K562 (cell line): ENCODE results near the gene NAB1. TPM values are rescaled to one million over a fixed set of nuclear protein-coding genes. Genes with fewer than 3 reads are reported as not detected.

Experiments used
- ATAC-seq: fragments of 200-7000 bp; cut with Tn5 transposase; 3 replicates; pipeline ENCODE4 v1.9.1; 2020; ENCODE audit warnings: moderate library complexity
- BruUV-seq: library from RNA; stranded (reverse); fragments of 400-500 nt; replicated peaks from 2 replicates; lab custom pipeline; 2021; lab: Mats Ljungman, UMichigan
- CTCF ChIA-PET: fragments of 300-600 bp; formaldehyde crosslinking; extraction: SDS; loops from one replicate; lab custom pipeline; 2021; ENCODE audit warnings: low intra/inter-chr PET ratio; lab: Yijun Ruan, JAX
- POLR2A ChIA-PET: fragments of 300-600, 350-650 bp; sonication (Branson Sonifier 250); formaldehyde crosslinking; extraction: SDS; loops from one replicate; lab custom pipeline; 2021; ENCODE audit warnings: antibody characterized with exemption, inconsistent platforms; lab: Yijun Ruan, JAX
- DNase-seq, 4 experiments: peaks; one replicate each; pipeline versions ENCODE4 v3.0.0 to v3.0.0-alpha.2; 2011 to 2018; ENCODE audit warnings: low spot score in 3 of 4, mixed read lengths in 3 of 4; ENCODE audit errors: extremely low read depth in 1 of 4
- FAIRE-seq: peaks from 2 replicates; lab custom pipeline; 2011; peaks lifted over from hg19 to GRCh38; lab: Jason Lieb, UNC
- H2AFZ ChIP-seq: 2 replicates; pipeline ENCODE4 v1.6.0; 2011; ENCODE audit warnings: low read depth, low read length, control low read depth, inconsistent platforms
- H3K27ac ChIP-seq: fragments of 200-600 bp; 3 replicates; pipeline ENCODE4 v1.8.0; 2011; ENCODE audit warnings: low read depth, mild to moderate bottlenecking, control low read depth, inconsistent platforms, low read length, moderate library complexity, mixed read lengths; ENCODE audit errors: extremely low read depth
- H3K27me3 ChIP-seq, 2 experiments: fragments of 300-600 bp in 1 of 2; 2 replicates in 1 of 2; 3 replicates in 1 of 2; pipeline versions ENCODE4 v1.6.0 to v1.8.0; 2011; ENCODE audit warnings: inconsistent platforms in 2 of 2, low read length in 2 of 2, mild to moderate bottlenecking in 1 of 2, mixed read lengths in 1 of 2, moderate library complexity in 1 of 2; ENCODE audit not compliant: control insufficient read depth in 2 of 2, insufficient read depth in 2 of 2
- H3K36me3 ChIP-seq: fragments of 300-600 bp; 3 replicates; pipeline ENCODE4 v1.8.0; 2011; ENCODE audit warnings: mild to moderate bottlenecking, low read length, inconsistent platforms; ENCODE audit not compliant: control insufficient read depth, insufficient read depth
- H3K4me1 ChIP-seq, 2 experiments: fragments of 200-600 bp in 1 of 2; replicated peaks in 1 of 2; 2 replicates in 1 of 2; 3 replicates in 1 of 2; pipeline versions ENCODE4 v1.5.1 to v1.8.0; 2011; ENCODE audit warnings: inconsistent platforms in 2 of 2, low read length in 2 of 2, mild to moderate bottlenecking in 1 of 2, mixed read lengths in 1 of 2, moderate library complexity in 1 of 2; ENCODE audit not compliant: control insufficient read depth in 2 of 2, insufficient read depth in 2 of 2
- H3K4me2 ChIP-seq: 2 replicates; pipeline ENCODE4 v1.6.1; 2011; ENCODE audit warnings: low read length, control low read depth, inconsistent platforms, mixed read lengths; ENCODE audit not compliant: insufficient read depth
- H3K4me3 ChIP-seq: fragments of 200-600 bp; sonication (generic), shearing (Covaris generic); 2 replicates; pipeline ENCODE4 v1.5.1; 2016; ENCODE audit warnings: control low read depth, inconsistent platforms
- H3K79me2 ChIP-seq: fragments of 200-600 bp; 3 replicates; pipeline ENCODE4 v1.8.0; 2011; ENCODE audit warnings: low read length, inconsistent platforms; ENCODE audit not compliant: control insufficient read depth, insufficient read depth
- H3K9ac ChIP-seq, 2 experiments: 2 replicates each; pipeline versions ENCODE4 v1.6.0 to v1.6.1; 2011; ENCODE audit warnings: low read depth in 2 of 2, low read length in 2 of 2, control low read depth in 1 of 2, inconsistent platforms in 1 of 2, mild to moderate bottlenecking in 1 of 2, mixed read lengths in 1 of 2; ENCODE audit not compliant: insufficient read depth in 1 of 2
- H3K9me1 ChIP-seq: one replicate; pipeline ENCODE4 v1.6.0; 2011; ENCODE audit warnings: inconsistent platforms, mild to moderate bottlenecking, low read length, moderate library complexity; ENCODE audit not compliant: control insufficient read depth, insufficient read depth
- H3K9me3 ChIP-seq: replicated peaks from 2 replicates; pipeline ENCODE4 v1.5.1; 2011; ENCODE audit warnings: low read depth, low read length, inconsistent platforms; ENCODE audit not compliant: control insufficient read depth, insufficient read depth
- H4K20me1 ChIP-seq: replicated peaks from 2 replicates; pipeline ENCODE4 v1.6.1; 2011; ENCODE audit warnings: low read length, inconsistent platforms, mixed read lengths; ENCODE audit not compliant: control insufficient read depth, insufficient read depth
- ASH1L ChIP-seq: fragments of 450-650 bp; IDR thresholded peaks from 2 replicates; pipeline ENCODE4 v1.6.1; 2018; ENCODE audit warnings: borderline replicate concordance, mild to moderate bottlenecking, low read depth; ENCODE audit not compliant: partially characterized antibody
- CC2D1A ChIP-seq: fragments of 450-650 bp; IDR thresholded peaks from 2 replicates; pipeline ENCODE4 v1.6.1; 2017; ENCODE audit warnings: mild to moderate bottlenecking
- DACH1 ChIP-seq: fragments of 450-650 bp; IDR thresholded peaks from 2 replicates; pipeline ENCODE4 v1.6.1; 2018; ENCODE audit not compliant: partially characterized antibody
- EZH2 ChIP-seq: IDR thresholded peaks from 2 replicates; pipeline ENCODE4 v1.6.1; 2012; ENCODE audit warnings: low read depth, mild to moderate bottlenecking, inconsistent platforms, low read length, borderline replicate concordance
- MAFK ChIP-seq: IDR thresholded peaks from 2 replicates; pipeline ENCODE4 v1.6.1; 2011; ENCODE audit warnings: low read length, improper control_type of control experiment
- SAFB2 ChIP-seq: fragments of 200-400 bp; formaldehyde crosslinking; IDR thresholded peaks from 2 replicates; pipeline ENCODE4 v1.6.1; 2018; ENCODE audit warnings: borderline replicate concordance, low read length, low read depth, moderate library complexity; ENCODE audit not compliant: severe bottlenecking
- SIN3B ChIP-seq: fragments of 450-650 bp; IDR thresholded peaks from 2 replicates; pipeline ENCODE4 v1.6.1; 2017; ENCODE audit warnings: low read depth, mild to moderate bottlenecking, moderate library complexity
- SMAD4 ChIP-seq: fragments of 250-450 bp; sonication (Bioruptor Pico); conservative IDR thresholded peaks from 2 replicates; pipeline ENCODE4 v1.8.0; 2021; ENCODE audit warnings: inconsistent platforms, mild to moderate bottlenecking, moderate library complexity
- SPI1 ChIP-seq: IDR thresholded peaks from 2 replicates; pipeline ENCODE4 v1.6.1; 2011; ENCODE audit warnings: low read depth, low read length, control low read depth, borderline replicate concordance
- ZBTB7A ChIP-seq: IDR thresholded peaks from 2 replicates; pipeline ENCODE4 v1.6.1; 2011; ENCODE audit warnings: low read depth, mild to moderate bottlenecking, low read length, moderate library complexity, borderline replicate concordance; ENCODE audit not compliant: control insufficient read depth
- ZEB2 ChIP-seq: fragments of 450-650 bp; IDR thresholded peaks from 2 replicates; pipeline ENCODE4 v1.6.1; 2016
- WGBS: fragments of 100-300 bp; shearing (Covaris generic); methylation state at CpG from one replicate; pipeline ENCODE4 v1.1.6; 2016; ENCODE audit warnings: low coverage, mixed read lengths; ENCODE audit not compliant: insufficient coverage; ENCODE audit errors: missing lambda C conversion rate; 5-methylcytosine and 5-hydroxymethylcytosine counted together
- in situ Hi-C: fragments of 300-500 bp; cut with MboI; formaldehyde crosslinking; loops from 4 replicates; pipeline ENCODE4 v1.15.0; 2018; ENCODE audit warnings: inconsistent platforms, mixed read lengths
- intact Hi-C: fragments of 100-400 bp; cut with micrococcal nuclease; formaldehyde crosslinking; loops from 2 replicates; pipeline ENCODE4 v1.14.2; 2022
- polyA plus RNA-seq, 8 experiments: library from polyadenylated mRNA; depleted of rRNA in 4 of 8; stranded (reverse) in 5 of 8; unstranded in 3 of 8; fragments of >200 nt; fragmentation: Nextera tagmentation in 2 of 8; fragmentation: Illumina TruSeq in 1 of 8; extraction: Ambion mirVana in 2 of 8; extraction: Trizol in 1 of 8; gene quantifications; 2 replicates each; pipeline versions ENCODE4 v1.2.1 to v1.2.3, GENCODE V29; 2011 to 2014; ENCODE audit warnings: inconsistent platforms in 1 of 8, missing spikeins in 1 of 8
- total RNA-seq, 7 experiments: library from RNA; depleted of rRNA in 6 of 7; stranded (reverse); fragments of >200 nt in 6 of 7; fragmentation: Illumina TruSeq in 2 of 7; extraction: Trizol in 2 of 7; gene quantifications; 2 replicates each; pipeline versions ENCODE4 v1.2.1 to v1.2.3, GENCODE V29; 2011 to 2021; ENCODE audit warnings: low replicate concordance in 1 of 7
- TF ChIP-seq, protein P1 (sequence below), 2 experiments: IDR thresholded peaks; 2 replicates each; pipeline ENCODE4 v1.6.1; 2011; ENCODE audit warnings: borderline replicate concordance in 1 of 2, control low read depth in 1 of 2, low read depth in 1 of 2, low read length in 1 of 2, mild to moderate bottlenecking in 1 of 2, mixed read lengths in 1 of 2, moderate library complexity in 1 of 2; ENCODE audit not compliant: insufficient read depth in 1 of 2, insufficient read length in 1 of 2, poor library complexity in 1 of 2, severe bottlenecking in 1 of 2; ENCODE audit errors: extremely low read depth in 1 of 2

NAB1 gene
- total and polyA plus RNA-seq, 9 of the 15 experiments (the other 6 are each of a cell fraction or from before 2014, with no cell fraction given) = 3.1 to 23.0 (median 16.3) TPM

DNA sequence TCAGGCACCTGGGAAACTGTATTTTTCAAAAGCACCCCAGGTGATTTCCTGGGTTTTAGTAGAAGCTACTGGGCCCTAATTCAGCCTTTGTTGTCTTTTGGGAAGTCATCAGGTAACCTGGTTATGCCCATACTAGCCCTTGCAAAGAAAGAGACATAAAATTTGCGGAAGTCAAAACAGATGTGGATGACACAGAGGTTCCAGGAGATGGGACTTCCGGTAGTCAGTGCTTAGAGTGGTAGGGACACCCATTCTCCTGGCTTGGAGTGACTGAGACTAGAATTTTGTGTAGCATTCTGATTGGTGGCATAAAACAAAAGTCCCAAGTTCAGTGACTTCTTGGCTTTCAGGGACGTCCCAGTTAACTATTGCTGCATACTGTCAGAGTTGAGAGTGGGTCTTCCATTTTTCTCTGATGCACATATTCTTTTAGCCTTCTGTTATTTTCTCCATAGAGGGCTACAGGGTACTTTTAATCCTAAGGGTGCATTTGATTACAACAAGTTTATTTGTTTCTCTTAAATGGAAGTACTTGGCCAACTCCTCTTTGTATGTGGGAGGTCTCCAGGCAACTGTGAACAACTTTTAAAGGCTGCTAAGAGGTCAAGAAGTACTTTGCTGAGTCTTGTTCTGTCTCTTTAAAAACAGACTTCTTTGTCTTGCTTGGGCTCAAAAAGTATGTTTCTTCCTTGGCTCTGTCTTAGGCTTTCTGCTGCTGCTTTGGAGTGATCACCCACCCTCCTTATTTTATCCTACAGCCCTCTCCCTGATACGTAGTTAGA, 8.8 kb downstream of the NAB1 start:
- Histone ChIP-seq H3K9ac (no peak overlapping the region), H3K27ac (no peak overlapping the region), H3K4me2 (no peak overlapping the region), H3K9me1 (peaks cover 4% of the 10 kb centered on the region), H4K20me1 (0 out of 2 replicates have a peak, but pooled peaks cover 3% of the 10 kb centered on the region), H3K4me1 (peaks cover 7 to 37% of the 10 kb centered on the region in 2 experiments; a peak in 4 of 5 replicates), H2AFZ (no peak overlapping the region), H3K4me3 (no peak overlapping the region), H3K36me3 (peaks cover 20% of the 10 kb centered on the region), H3K79me2 (peaks cover 98% of the 10 kb centered on the region), H3K27me3 (no peaks in the 10 kb centered on the region), H3K9me3 (no peaks in the 10 kb centered on the region)
- no TSS peak for BruUV-seq
- 72% methylated on average over 4 of the region's 4 CpGs for WGBS
- in situ Hi-C loops = no loop called here
- intact Hi-C loops = no loop called here
- DNase-seq = no peak
- POLR2A ChIA-PET = interaction anchor here (1.0 to 1.9 kb wide), 2 partner anchors 9 to 28 kb away, joined by 3 to 6 read pairs; no protein-coding TSS in a partner anchor
- CTCF ChIA-PET = no interaction called here
- TF ChIP-seq SPI1 (peak; percentile 33; the same call in 1 of the 2 replicates), SMAD4 (CRISPR knock-in tag) (no peak)
- ATAC-seq = no peak; the same call in 2 of the 3 replicates
- FAIRE-seq = no peak

DNA sequence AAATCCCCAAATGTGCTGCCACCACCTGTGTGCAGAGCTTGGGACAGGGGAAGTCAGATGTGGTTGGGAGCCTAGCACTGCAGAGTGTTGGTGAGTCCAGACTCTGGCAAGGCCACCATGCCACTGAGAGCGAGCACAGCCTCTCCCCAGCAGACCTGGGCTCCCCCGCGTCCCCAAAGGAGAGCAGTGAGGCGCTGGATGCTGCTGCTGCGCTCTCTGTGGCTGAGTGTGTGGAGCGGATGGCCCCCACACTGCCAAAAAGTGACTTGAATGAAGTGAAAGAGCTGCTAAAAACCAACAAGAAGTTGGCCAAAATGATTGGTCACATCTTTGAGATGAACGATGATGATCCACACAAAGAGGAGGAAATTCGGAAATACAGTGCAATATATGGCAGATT, 10.7 kb downstream of the NAB1 start:
- H3K9me3 ChIP-seq = no peaks in the 10 kb centered on the region
- no TSS peak for BruUV-seq
- intact Hi-C loops = no loop called here
- no peaks in the 10 kb centered on the region for H3K27me3 ChIP-seq
- no peak overlapping the region for H3K4me3 ChIP-seq
- ChIA-PET CTCF (no interaction called here), POLR2A (no interaction called here)
- peak; percentile 33 for ATAC-seq
- H3K9ac ChIP-seq = peak overlapping the region in 1 of 2 experiments; percentile 39; a peak in 1 of 4 replicates
- no peaks in the 10 kb centered on the region for H4K20me1 ChIP-seq
- WGBS = 88% methylated on average over 8 of the region's 8 CpGs
- H2AFZ ChIP-seq = no peak overlapping the region
- DNase-seq = no peak
- no peak overlapping the region for H3K27ac ChIP-seq
- H3K4me2 ChIP-seq = no peak overlapping the region
- peaks cover 94% of the 10 kb centered on the region for H3K79me2 ChIP-seq
- no peak for FAIRE-seq
- peaks cover 7 to 26% of the 10 kb centered on the region in 2 experiments; a peak in 4 of 5 replicates for H3K4me1 ChIP-seq
- in situ Hi-C loops = no loop called here
- H3K9me1 ChIP-seq = peaks cover 4% of the 10 kb centered on the region
- peaks cover 14% of the 10 kb centered on the region; the same call in 2 of the 3 replicates for H3K36me3 ChIP-seq
- TF ChIP-seq EZH2 = no peak
- TF ChIP-seq ZEB2 = no peak
- no peak for TF ChIP-seq ZBTB7A
- no peak for TF ChIP-seq DACH1
- TF ChIP-seq CC2D1A = no peak
- TF ChIP-seq, protein P1, sequence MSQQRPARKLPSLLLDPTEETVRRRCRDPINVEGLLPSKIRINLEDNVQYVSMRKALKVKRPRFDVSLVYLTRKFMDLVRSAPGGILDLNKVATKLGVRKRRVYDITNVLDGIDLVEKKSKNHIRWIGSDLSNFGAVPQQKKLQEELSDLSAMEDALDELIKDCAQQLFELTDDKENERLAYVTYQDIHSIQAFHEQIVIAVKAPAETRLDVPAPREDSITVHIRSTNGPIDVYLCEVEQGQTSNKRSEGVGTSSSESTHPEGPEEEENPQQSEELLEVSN (IDR thresholded peaks at IDR 0.05; ENCODE audit: borderline replicate concordance in 1 of 2, extremely low read depth in 1 of 2, insufficient read depth in 1 of 2, insufficient read length in 1 of 2, low read depth in 1 of 2, low read length in 1 of 2, poor library complexity in 1 of 2, severe bottlenecking in 1 of 2) = no peak
- TF ChIP-seq MAFK = no peak
- TF ChIP-seq SIN3B = no peak
- TF ChIP-seq SAFB2 = no peak
- TF ChIP-seq ASH1L = no peak
